ENCODE measurements around the gene CFAP206. TPM values are rescaled to one million over a fixed set of nuclear protein-coding genes. Genes with fewer than 3 reads are reported as not detected.

CFAP206 gene
- total RNA-seq, 1 experiment from 2014 or later: not detected

DNA sequence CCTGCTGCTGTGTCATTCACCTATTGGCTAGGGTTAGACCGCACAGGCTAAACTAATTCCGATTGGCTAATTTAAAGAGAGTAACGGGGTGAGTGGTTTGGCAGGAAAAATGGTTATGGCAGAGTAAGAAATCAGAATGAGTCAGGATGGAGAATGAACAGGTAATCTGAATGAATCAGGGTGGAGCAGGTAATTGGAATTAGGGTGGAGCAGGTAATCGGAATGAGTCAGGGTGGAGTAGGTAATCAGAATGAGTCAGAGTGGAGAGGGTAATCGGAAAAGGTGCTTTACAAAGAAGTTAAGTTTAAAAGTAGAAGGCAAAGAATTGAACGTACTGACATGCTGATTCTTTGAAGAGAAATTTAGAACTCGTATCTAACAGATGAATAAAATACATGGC lies 76.7 kb downstream of the CFAP206 start:
- Histone ChIP-seq H3K14ac (ENCODE audit: insufficient read depth, low read length) (no peak overlapping the region), H3K27me3 (ENCODE audit: insufficient read depth, low read length) (no peaks in the 10 kb centered on the region), H4K20me1 (ENCODE audit: control insufficient read depth, insufficient read depth, insufficient read length) (no peaks in the 10 kb centered on the region), H2BK20ac (ENCODE audit: low read depth, low read length, poor library complexity, severe bottlenecking) (no peak overlapping the region), H2AK5ac (ENCODE audit: insufficient read length, low read length) (no peak overlapping the region), H3K4me1 (ENCODE audit: insufficient read depth, low read length) (no peaks in the 10 kb centered on the region; the same call in none of the 2 replicates), H3K4ac (ENCODE audit: low read depth, low read length) (no peak overlapping the region), H3K23ac (ENCODE audit: insufficient read length, low read depth, low read length) (no peak overlapping the region), H3K79me2 (ENCODE audit: insufficient read depth, low read length) (no peaks in the 10 kb centered on the region), H3K23me2 (ENCODE audit: insufficient read length, low read depth, low read length, poor library complexity, severe bottlenecking) (no peaks in the 10 kb centered on the region), H2BK12ac (ENCODE audit: insufficient read length, low read depth, low read length) (no peak overlapping the region), H3K9me3 (ENCODE audit: control insufficient read depth, low read depth, low read length) (no peaks in the 10 kb centered on the region), H3K79me1 (ENCODE audit: insufficient read depth, low read depth, low read length, poor library complexity, severe bottlenecking) (no peaks in the 10 kb centered on the region), H3K18ac (ENCODE audit: insufficient read length, low read depth, low read length) (no peak overlapping the region), H3K27ac (ENCODE audit: insufficient read length, low read depth, low read length) (no peak overlapping the region), H2BK5ac (ENCODE audit: insufficient read length, low read length) (no peak overlapping the region), H2AFZ (ENCODE audit: low read length) (no peak overlapping the region), H4K8ac (replicated peaks; ENCODE audit: insufficient read length, low read depth, low read length) (no peak overlapping the region), H3K4me2 (ENCODE audit: insufficient read depth, insufficient read length, low read length) (no peak overlapping the region), H3K9ac (ENCODE audit: extremely low read depth, insufficient read length, low read length) (no peak overlapping the region), H2BK120ac (ENCODE audit: low read depth, low read length, poor library complexity, severe bottlenecking) (no peak overlapping the region), H4K5ac (ENCODE audit: insufficient read length, low read depth, low read length) (no peak overlapping the region), H3K56ac (ENCODE audit: insufficient read length, low read depth, low read length) (no peak overlapping the region), H2BK15ac (ENCODE audit: low read depth, low read length) (no peak overlapping the region), H3T11ph (ENCODE audit: low read length) (no peak overlapping the region), H4K91ac (ENCODE audit: insufficient read length, low read depth, low read length) (no peak overlapping the region)
- Mint-ChIP-seq H3K4me3 (no peak overlapping the region; a peak in 1 of 5 replicates), H3K27ac (peak overlapping the region in 1 of 3 experiments; percentile 11; a peak in 1 of 7 replicates), H3K27me3 (ENCODE audit: low read depth) (no peaks in the 10 kb centered on the region), H3K4me1 (peaks cover 20 to 28% of the 10 kb centered on the region in 2 experiments), H3K36me3 (ENCODE audit: insufficient read depth in 1 of 3, low read depth in 3 of 3) (peaks cover 5 to 11% (median 9%) of the 10 kb centered on the region in 3 experiments; a peak in 5 of 7 replicates), H3K9me3 (peaks cover 9 to 10% of the 10 kb centered on the region in 2 experiments; a peak in 4 of 5 replicates)
- no peak for DNase-seq
- TF ChIP-seq, protein P1, sequence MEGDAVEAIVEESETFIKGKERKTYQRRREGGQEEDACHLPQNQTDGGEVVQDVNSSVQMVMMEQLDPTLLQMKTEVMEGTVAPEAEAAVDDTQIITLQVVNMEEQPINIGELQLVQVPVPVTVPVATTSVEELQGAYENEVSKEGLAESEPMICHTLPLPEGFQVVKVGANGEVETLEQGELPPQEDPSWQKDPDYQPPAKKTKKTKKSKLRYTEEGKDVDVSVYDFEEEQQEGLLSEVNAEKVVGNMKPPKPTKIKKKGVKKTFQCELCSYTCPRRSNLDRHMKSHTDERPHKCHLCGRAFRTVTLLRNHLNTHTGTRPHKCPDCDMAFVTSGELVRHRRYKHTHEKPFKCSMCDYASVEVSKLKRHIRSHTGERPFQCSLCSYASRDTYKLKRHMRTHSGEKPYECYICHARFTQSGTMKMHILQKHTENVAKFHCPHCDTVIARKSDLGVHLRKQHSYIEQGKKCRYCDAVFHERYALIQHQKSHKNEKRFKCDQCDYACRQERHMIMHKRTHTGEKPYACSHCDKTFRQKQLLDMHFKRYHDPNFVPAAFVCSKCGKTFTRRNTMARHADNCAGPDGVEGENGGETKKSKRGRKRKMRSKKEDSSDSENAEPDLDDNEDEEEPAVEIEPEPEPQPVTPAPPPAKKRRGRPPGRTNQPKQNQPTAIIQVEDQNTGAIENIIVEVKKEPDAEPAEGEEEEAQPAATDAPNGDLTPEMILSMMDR (conservative IDR thresholded peaks at IDR 0.05): no peak
- no CpG with 5 or more reads among the region's 7 CpGs for WGBS (ENCODE audit: extremely low coverage, insufficient read length, low lambda C conversion rate)

All from H9 (cell line).